GM19463 (cell line): ENCODE results near the gene STAB2.
"Not testable (repeated sequence)": the region's sequence is repeated elsewhere in the genome, so short reads cannot be mapped to it uniquely, and the experiment has no call there.

Experiments
- ATAC-seq: cut with Tn5 transposase; IDR thresholded peaks from one replicate; pipeline ENCODE4 v1.9.1; 2021; ENCODE audit warnings: mild to moderate bottlenecking, moderate library complexity; ENCODE audit not compliant: unreplicated experiment

Gene STAB2

GRCh38 chr12:103652808-103653207, 65.7 kb downstream of the STAB2 start:
- ATAC-seq = no peak

GRCh38 chr12:103653568-103654173, 66.6 kb downstream of the STAB2 start:
- not testable (repeated sequence) for ATAC-seq

GRCh38 chr12:103654816-103655215, 67.7 kb downstream of the STAB2 start:
- no peak for ATAC-seq

- no peak for ATAC-seq
Observed at GRCh38 chr12:103656291-103656690, 69.2 kb downstream of the STAB2 start.

- ATAC-seq = no peak
Observed at GRCh38 chr12:103657331-103657730, 70.3 kb downstream of the STAB2 start.

- no peak for ATAC-seq
Observed at GRCh38 chr12:103664626-103665025, 77.6 kb downstream of the STAB2 start.

- no peak for ATAC-seq
Observed at GRCh38 chr12:103665971-103666370, 78.9 kb downstream of the STAB2 start.

GRCh38 chr12:103667125-103667524, 80.1 kb downstream of the STAB2 start:
- ATAC-seq = no peak

- ATAC-seq = no peak
Observed at GRCh38 chr12:103668520-103668919, 81.4 kb downstream of the STAB2 start.

- ATAC-seq = no peak
Observed at GRCh38 chr12:103671367-103671766, 84.3 kb downstream of the STAB2 start.

- no peak for ATAC-seq
Observed at GRCh38 chr12:103672401-103673119, 85.5 kb downstream of the STAB2 start.

GRCh38 chr12:103673487-103673886, 86.4 kb downstream of the STAB2 start:
- no peak for ATAC-seq

GRCh38 chr12:103673891-103674375, 86.9 kb downstream of the STAB2 start:
- ATAC-seq = no peak

- no peak for ATAC-seq
Observed at GRCh38 chr12:103676893-103677292, 89.8 kb downstream of the STAB2 start.

- no peak for ATAC-seq
Observed at GRCh38 chr12:103677341-103677740, 90.3 kb downstream of the STAB2 start.

GRCh38 chr12:103677905-103678304, 90.8 kb downstream of the STAB2 start:
- no peak for ATAC-seq

GRCh38 chr12:103679421-103680170, 92.5 kb downstream of the STAB2 start:
- ATAC-seq = no peak

GRCh38 chr12:103680591-103681141, 93.6 kb downstream of the STAB2 start:
- no peak for ATAC-seq

- no peak for ATAC-seq
Observed at GRCh38 chr12:103686026-103686425, 99.0 kb downstream of the STAB2 start.

GRCh38 chr12:103687253-103687652, 100.2 kb downstream of the STAB2 start:
- ATAC-seq = no peak

GRCh38 chr12:103688376-103689063, 101.4 kb downstream of the STAB2 start:
- ATAC-seq = no peak
